Measurements from ENCODE around the gene DPP6. TPM values are rescaled to one million over a fixed set of nuclear protein-coding genes. Genes with fewer than 3 reads are reported as not detected.

The DPP6 gene
- total and polyA plus RNA-seq, 2 experiments from 2014 or later: 0.20 to 0.44 TPM

GRCh38 chr7:154425271-154425670, 373.1 kb downstream of the DPP6 start:
- H3K79me2 ChIP-seq: no peaks in the 10 kb centered on the region
- no peaks in the 10 kb centered on the region for H3K9me2 ChIP-seq (replicated peaks; ENCODE audit: insufficient read depth)
- DNase-seq (ENCODE audit: low spot score): no peak
- TF ChIP-seq CTCF (IDR thresholded peaks at IDR 0.05; ENCODE audit: poor library complexity) (no peak), EZH2phosphoT487 (IDR thresholded peaks at IDR 0.05; ENCODE audit: low read depth, severe bottlenecking, unreplicated experiment) (no peak), EZH2 (IDR thresholded peaks at IDR 0.05; ENCODE audit: borderline replicate concordance) (no peak)
- H3K4me2 ChIP-seq: no peak overlapping the region
- H4K20me1 ChIP-seq (ENCODE audit: insufficient read depth, poor library complexity, severe bottlenecking): no peaks in the 10 kb centered on the region
- H3K4me3 ChIP-seq: no peak overlapping the region
- H3K27me3 ChIP-seq: no peaks in the 10 kb centered on the region
- no peak overlapping the region for H3K27ac ChIP-seq
- H3K4me1 ChIP-seq (ENCODE audit: insufficient read depth): no peaks in the 10 kb centered on the region
- no peaks in the 10 kb centered on the region for H3K36me3 ChIP-seq (replicated peaks; ENCODE audit: insufficient read depth, low read depth)
- H2AFZ ChIP-seq: no peak overlapping the region
- 79% methylated on average over 2 of the region's 2 CpGs for WGBS (ENCODE audit: low lambda C conversion rate, missing lambda C conversion rate)
- H3K9me3 ChIP-seq (ENCODE audit: low read depth): no peaks in the 10 kb centered on the region

- 84% methylated on average over 3 of the region's 3 CpGs for whole genome bisulfite sequencing (ENCODE audit: low lambda C conversion rate, missing lambda C conversion rate)
- Histone ChIP-seq H3K27me3 (no peaks in the 10 kb centered on the region), H3K27ac (no peak overlapping the region), H3K4me3 (no peak overlapping the region), H2AFZ (no peak overlapping the region), H3K4me2 (no peak overlapping the region), H3K9me2 (replicated peaks; ENCODE audit: insufficient read depth) (no peaks in the 10 kb centered on the region), H3K9me3 (ENCODE audit: low read depth) (no peaks in the 10 kb centered on the region), H3K79me2 (no peaks in the 10 kb centered on the region), H3K36me3 (replicated peaks; ENCODE audit: insufficient read depth, low read depth) (no peaks in the 10 kb centered on the region), H4K20me1 (ENCODE audit: insufficient read depth, poor library complexity, severe bottlenecking) (no peaks in the 10 kb centered on the region), H3K4me1 (ENCODE audit: insufficient read depth) (no peaks in the 10 kb centered on the region)
- DNase-seq (ENCODE audit: low spot score): no peak
- no peak for TF ChIP-seq CTCF (IDR thresholded peaks at IDR 0.05; ENCODE audit: poor library complexity)
- no peak for TF ChIP-seq EZH2phosphoT487 (IDR thresholded peaks at IDR 0.05; ENCODE audit: low read depth, severe bottlenecking, unreplicated experiment)
- no peak for TF ChIP-seq EZH2 (IDR thresholded peaks at IDR 0.05; ENCODE audit: borderline replicate concordance)
These were observed 374.6 kb downstream of the DPP6 start for GRCh38 chr7:154426778-154427177.

GRCh38 chr7:154427533-154427932, 375.3 kb downstream of the DPP6 start:
- no peak overlapping the region for H3K27ac ChIP-seq
- H3K4me3 ChIP-seq: no peak overlapping the region
- no peaks in the 10 kb centered on the region for H3K9me3 ChIP-seq (ENCODE audit: low read depth)
- H3K4me1 ChIP-seq (ENCODE audit: insufficient read depth): no peaks in the 10 kb centered on the region
- H2AFZ ChIP-seq: no peak overlapping the region
- no peak for DNase-seq (ENCODE audit: low spot score)
- no peaks in the 10 kb centered on the region for H3K36me3 ChIP-seq (replicated peaks; ENCODE audit: insufficient read depth, low read depth)
- no peak overlapping the region for H3K4me2 ChIP-seq
- H4K20me1 ChIP-seq (ENCODE audit: insufficient read depth, poor library complexity, severe bottlenecking): no peaks in the 10 kb centered on the region
- no peaks in the 10 kb centered on the region for H3K27me3 ChIP-seq
- H3K9me2 ChIP-seq (replicated peaks; ENCODE audit: insufficient read depth): no peaks in the 10 kb centered on the region
- TF ChIP-seq CTCF (IDR thresholded peaks at IDR 0.05; ENCODE audit: poor library complexity) (no peak), EZH2 (IDR thresholded peaks at IDR 0.05; ENCODE audit: borderline replicate concordance) (no peak), EZH2phosphoT487 (IDR thresholded peaks at IDR 0.05; ENCODE audit: low read depth, severe bottlenecking, unreplicated experiment) (no peak)
- no peaks in the 10 kb centered on the region for H3K79me2 ChIP-seq
